Right lobe of liver (tissue), 6 donors: Measurements from ENCODE around the gene TNK1. TPM values are rescaled to one million over a fixed set of nuclear protein-coding genes. Genes with fewer than 3 reads are reported as not detected.
A peak's percentile ranks its signal among the peaks of the same experiment; 100 is the strongest.

Experiments
- ATAC-seq, 4 donors: fragments of 200-7000 bp; cut with Tn5 transposase; one replicate each; pipeline ENCODE4 v1.9.1; 2020; ENCODE audit warnings: mild to moderate bottlenecking in 4 of 4, moderate library complexity in 4 of 4
- DNase-seq, 3 donors: peaks; one replicate each; pipeline ENCODE4 v3.0.0-alpha.2; 2020
- H3K27ac ChIP-seq, 3 donors: fragments of 200-600 bp; one replicate each; pipeline ENCODE4 v1.8.0; 2022
- H3K27me3 ChIP-seq, 2 donors: fragments of 200-600 bp; one replicate each; pipeline ENCODE4 v1.8.0; 2022
- H3K36me3 ChIP-seq, 4 donors: fragments of 200-600 bp; sonication (generic) in 1 of 4; one replicate each; pipeline versions ENCODE4 v1.5.1 to v1.8.0; 2017 to 2022; ENCODE audit warnings: control low read depth in 1 of 4
- H3K4me1 ChIP-seq, 4 donors: fragments of 200-600 bp; sonication (generic) in 1 of 4; one replicate each; pipeline versions ENCODE4 v1.5.1 to v1.8.0; 2017 to 2022; ENCODE audit warnings: control low read depth in 1 of 4
- H3K4me3 ChIP-seq, 3 donors: fragments of 200-600 bp; one replicate each; pipeline ENCODE4 v1.8.0; 2022
- H3K9me3 ChIP-seq, 4 donors: fragments of 200-600 bp; sonication (generic) in 1 of 4; one replicate each; pipeline versions ENCODE4 v1.5.1 to v1.8.0; 2017 to 2022; ENCODE audit warnings: control low read depth in 1 of 4
- CTCF ChIP-seq, 4 donors: fragments of 200-600 bp in 3 of 4; fragments of 450-650 bp in 1 of 4; IDR thresholded peaks; one replicate each; pipeline versions ENCODE4 v1.5.1 to v1.8.0; 2016 to 2022; ENCODE audit warnings: antibody characterized with exemption in 4 of 4, mild to moderate bottlenecking in 2 of 4
- POLR2A ChIP-seq: fragments of 450-650 bp; IDR thresholded peaks from one replicate; pipeline ENCODE4 v1.6.1; 2017; ENCODE audit warnings: antibody characterized with exemption, mild to moderate bottlenecking
- WGBS: methylation state at CpG from one replicate; pipeline ENCODE4 v1.1.6; 2018; ENCODE audit warnings: low coverage, low lambda C conversion rate; ENCODE audit not compliant: insufficient coverage; ENCODE audit errors: missing lambda C conversion rate; 5-methylcytosine and 5-hydroxymethylcytosine counted together
- intact Hi-C, 2 donors: fragments of 100-400 bp; cut with DNase I; formaldehyde crosslinking; loops; one replicate each; pipeline versions ENCODE4 v1.11.2 to v1.14.1; 2022
- total RNA-seq, 6 experiments: library from RNA; depleted of rRNA in 2 of 6; stranded (reverse); fragments of >200 nt in 2 of 6; fragmentation: NEBNext Ultra II Directional in 3 of 6; extraction: Animal tissue kit (Norgen Biotek cat#: 25700) in 3 of 6; gene quantifications; one replicate each; pipeline versions ENCODE4 v1.1.0 to v1.2.4, GENCODE V29; 2016 to 2023
- donor health status: DM: no; HTN: yes; CAD: no.
- donor health status: DM: no; HTN: no; CAD: no.
- donor health status: DM: no; HTN: no; CAD: no.
- donor health status: DM: no; HTN: yes; CAD: no.
- donor health status: DM: no; HTN: yes; CAD: no.

TNK1 gene
- total RNA-seq, 6 experiments from 2014 or later, result 2.9 to 5.1 (median 4.0) TPM

GRCh38 chr17:7403977-7404736 is 23.3 kb downstream of the TNK1 start, which contains the start of gene TMEM256:
Gene TMEM256, minus strand, starts transcription at chr17:7404097. Its CDS starts 13 bp downstream, at chr17:7404084.
- peak within 1 kb of the TSS; percentile 86 to 87 (median 87) for H3K27ac ChIP-seq
- under 1% methylated on average over 30 of the region's 49 CpGs for WGBS
- H3K9me3 ChIP-seq, result no peaks in the 10 kb centered on the region
- intact Hi-C loops, result no loop called here
- peak within 1 kb of the TSS; percentile 63 to 81 (median 74) for H3K4me3 ChIP-seq
- DNase-seq (peak; percentile 98 to 99 (median 99)), ATAC-seq (peak; percentile 86 to 94 (median 90))
- no peaks in the 10 kb centered on the region for H3K36me3 ChIP-seq
- H3K27me3 ChIP-seq, result no peaks in the 10 kb centered on the region
- TF ChIP-seq CTCF (IDR thresholded peaks at IDR 0.05) (no peak), POLR2A (peak; percentile 98)
- H3K4me1 ChIP-seq, result peaks cover 0 to 10% (median 3%) of the 10 kb centered on the region in 4 donors

- DNase-seq (peak; percentile 64 to 74 (median 72)), ATAC-seq (peak; percentile 5 to 23 (median 15))
- intact Hi-C loops, result no loop called here
- H3K27me3 ChIP-seq, result no peaks in the 10 kb centered on the region
- TF ChIP-seq CTCF (IDR thresholded peaks at IDR 0.05) (no peak), POLR2A (peak; percentile 41)
- peak overlapping the region in 1 of 3 donors; percentile 17 for H3K27ac ChIP-seq
- 8% methylated on average over 10 of the region's 65 CpGs for WGBS
- H3K36me3 ChIP-seq, result no peaks in the 10 kb centered on the region
- H3K9me3 ChIP-seq, result no peaks in the 10 kb centered on the region
- H3K4me3 ChIP-seq, result peak overlapping the region; percentile 45 to 81 (median 74)
- peaks cover 0 to 10% (median 3%) of the 10 kb centered on the region in 4 donors for H3K4me1 ChIP-seq
Measured at GRCh38 chr17:7404737-7405349, 24.0 kb downstream of the TNK1 start.

GRCh38 chr17:7405350-7406234 is 24.7 kb downstream of the TNK1 start:
- H3K36me3 ChIP-seq, result no peaks in the 10 kb centered on the region
- peak overlapping the region in 1 of 3 donors; percentile 17 for H3K27ac ChIP-seq
- no peaks in the 10 kb centered on the region for H3K9me3 ChIP-seq
- intact Hi-C loops, result no loop called here
- 15% methylated on average over 33 of the region's 38 CpGs for WGBS
- peak overlapping the region; percentile 45 to 81 (median 74) for H3K4me3 ChIP-seq
- peaks cover 0 to 10% (median 3%) of the 10 kb centered on the region in 4 donors for H3K4me1 ChIP-seq
- ATAC-seq (no peak), DNase-seq (no peak)
- H3K27me3 ChIP-seq, result no peaks in the 10 kb centered on the region
- TF ChIP-seq POLR2A (no peak), CTCF (IDR thresholded peaks at IDR 0.05) (no peak)

- intact Hi-C loops, result no loop called here
- H3K27me3 ChIP-seq, result no peaks in the 10 kb centered on the region
- H3K27ac ChIP-seq, result no peak overlapping the region
- peaks cover 0 to 10% (median 3%) of the 10 kb centered on the region in 4 donors for H3K4me1 ChIP-seq
- no peak overlapping the region for H3K4me3 ChIP-seq
- H3K9me3 ChIP-seq, result no peaks in the 10 kb centered on the region
- no peaks in the 10 kb centered on the region for H3K36me3 ChIP-seq
- TF ChIP-seq CTCF (IDR thresholded peaks at IDR 0.05), result no peak
- 49% methylated on average over 12 of the region's 12 CpGs for WGBS
- DNase-seq (no peak), ATAC-seq (no peak)
Measured at GRCh38 chr17:7406235-7406825, 25.4 kb downstream of the TNK1 start.
